Inferior parietal cortex (tissue), 1 donor: ENCODE data around the gene GABARAP.
"Not testable (repeated sequence)": the region's sequence is repeated elsewhere in the genome, so short reads cannot be mapped to it uniquely, and the experiment has no call there.

Experiments used
- DNase-seq: peaks from one replicate; pipeline ENCODE4 v3.0.0-alpha.2; 2016; ENCODE audit errors: extremely low spot score

GABARAP gene

GRCh38 chr17:7260651-7261378 is 18.6 kb upstream of the GABARAP start:
- no peak for DNase-seq

GRCh38 chr17:7260151-7260550 is 17.9 kb upstream of the GABARAP start:
- DNase-seq = no peak

DNA sequence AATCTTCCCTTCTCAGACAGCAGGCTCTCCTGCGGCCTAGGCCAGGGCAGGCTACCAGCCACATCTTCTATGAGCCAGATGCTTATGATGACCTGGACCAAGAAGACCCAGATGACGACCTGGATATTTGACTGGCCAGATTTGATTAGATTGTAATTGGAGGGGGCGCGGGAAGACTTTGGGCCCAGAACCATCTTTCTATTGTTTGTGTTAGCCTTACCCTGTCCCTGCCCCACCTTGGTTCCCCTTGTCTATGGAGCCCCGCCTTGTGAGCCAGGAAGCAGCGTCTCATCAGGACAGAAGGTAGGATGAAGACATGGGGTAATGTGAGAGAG is 17.3 kb upstream of the GABARAP start:
- no peak for DNase-seq

DNA sequence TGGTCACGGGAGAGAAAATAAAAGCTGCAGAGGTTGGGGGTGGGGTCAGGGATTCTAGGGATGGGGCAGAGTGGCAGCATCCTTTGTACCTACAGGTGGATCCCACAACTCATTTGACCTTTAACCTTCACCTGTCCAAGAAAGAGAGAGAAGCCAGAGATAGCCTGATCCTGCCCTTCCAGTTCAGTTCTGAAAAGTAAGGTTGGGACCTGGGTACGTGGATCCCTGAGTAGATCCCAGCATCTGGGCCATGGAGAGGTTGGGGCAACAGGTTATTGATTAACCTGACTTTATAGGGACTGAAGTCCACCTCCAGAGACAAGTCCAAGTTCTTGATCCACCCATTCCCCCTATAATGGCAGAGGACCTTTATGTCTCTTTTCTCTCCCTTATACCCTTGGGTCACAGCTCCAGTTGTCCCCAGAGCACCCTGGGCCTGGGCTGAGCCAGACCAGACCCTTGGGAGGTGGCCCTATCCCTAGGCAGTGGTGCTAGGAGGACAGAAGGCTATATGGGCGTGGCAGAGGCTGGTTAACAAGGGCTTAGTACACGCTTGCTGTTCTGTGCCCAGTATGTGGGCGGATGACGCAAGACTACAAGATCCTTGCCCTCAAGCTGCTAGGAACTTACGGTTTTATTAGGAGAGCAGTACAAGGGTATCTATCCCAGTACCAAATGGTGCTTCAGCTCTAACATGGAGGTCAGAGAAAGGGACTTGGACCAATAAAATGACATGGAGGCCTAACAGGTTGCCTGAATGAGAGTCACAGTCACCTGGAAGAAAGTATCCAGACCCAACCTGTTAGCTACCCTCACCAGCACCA is 16.7 kb upstream of the GABARAP start:
- DNase-seq = no peak

- no peak for DNase-seq
Observed at GRCh38 chr17:7256766-7257456, 14.7 kb upstream of the GABARAP start.

DNA sequence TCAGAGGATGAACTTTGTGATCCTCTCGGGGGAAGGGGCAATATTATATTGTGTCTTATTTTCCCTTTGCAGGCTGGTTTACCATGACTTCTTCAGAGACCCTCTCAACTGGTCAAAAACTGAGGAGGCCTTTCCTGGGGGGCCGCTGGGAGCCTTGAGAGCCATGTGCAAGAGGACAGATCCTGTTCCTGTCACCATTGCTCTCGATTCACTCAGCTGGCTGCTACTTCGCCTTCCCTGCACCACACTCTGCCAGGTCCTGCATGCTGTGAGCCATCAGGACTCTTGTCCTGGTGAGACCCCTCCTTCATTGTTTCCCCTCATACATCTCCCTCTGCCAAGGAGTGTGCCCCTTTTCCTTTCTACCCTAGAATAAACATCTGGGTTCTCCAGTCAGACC is 12.3 kb upstream of the GABARAP start:
- no peak for DNase-seq

GRCh38 chr17:7253082-7253481 is 10.8 kb upstream of the GABARAP start:
- no peak for DNase-seq

DNA sequence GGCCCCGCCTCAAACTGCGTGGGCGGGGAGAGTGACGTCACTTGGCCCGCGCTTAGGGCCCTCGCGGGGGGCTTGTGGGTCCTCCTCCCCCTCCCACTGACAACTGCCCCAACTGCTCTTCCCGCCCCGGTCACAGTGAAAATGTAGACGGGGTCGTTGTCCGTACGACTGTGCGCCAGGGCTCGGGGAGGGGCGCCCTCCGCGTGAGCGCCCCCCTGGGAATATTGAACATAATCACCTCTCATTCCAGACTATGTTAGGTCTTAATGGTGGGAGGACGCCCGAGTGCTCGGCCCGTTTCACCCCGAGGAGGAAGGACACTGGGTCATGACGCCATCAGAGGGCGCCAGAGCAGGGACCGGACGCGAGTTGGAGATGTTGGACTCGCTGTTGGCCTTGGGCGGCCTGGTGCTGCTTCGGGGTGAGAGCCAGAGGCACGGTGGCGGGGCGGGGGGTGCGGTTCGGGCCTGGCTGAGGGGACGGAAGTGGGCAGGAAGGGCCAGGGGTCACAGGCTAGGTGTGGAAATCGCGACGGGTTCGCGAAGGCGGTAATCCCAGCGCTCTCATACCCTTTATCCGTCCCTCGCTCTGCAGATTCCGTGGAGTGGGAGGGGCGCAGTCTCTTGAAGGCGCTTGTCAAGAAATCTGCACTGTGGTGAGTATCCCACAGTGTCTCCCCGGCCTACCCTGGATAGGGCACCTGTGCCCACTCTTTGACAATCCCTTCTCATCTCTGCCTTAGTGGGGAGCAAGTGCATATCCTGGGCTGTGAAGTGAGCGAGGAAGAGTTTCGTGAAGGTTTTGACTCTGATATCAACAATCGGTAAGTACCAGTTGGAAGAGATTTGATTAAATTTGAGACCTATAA is 10.2 kb upstream of the GABARAP start, which contains the start of gene ELP5:
Gene ELP5, plus strand, starts transcription at position 40 of the 868 bp plus-strand sequence. Its CDS starts 336 bp downstream, at position 376.
- peak; percentile 89 for DNase-seq

GRCh38 chr17:7251661-7252175 is 9.5 kb upstream of the GABARAP start, which contains the start of gene CTDNEP1:
TSS of gene CTDNEP1 (minus strand) at chr17:7251734. CDS start at chr17:7251296, 438 bp downstream.
- peak; percentile 99 for DNase-seq

DNA sequence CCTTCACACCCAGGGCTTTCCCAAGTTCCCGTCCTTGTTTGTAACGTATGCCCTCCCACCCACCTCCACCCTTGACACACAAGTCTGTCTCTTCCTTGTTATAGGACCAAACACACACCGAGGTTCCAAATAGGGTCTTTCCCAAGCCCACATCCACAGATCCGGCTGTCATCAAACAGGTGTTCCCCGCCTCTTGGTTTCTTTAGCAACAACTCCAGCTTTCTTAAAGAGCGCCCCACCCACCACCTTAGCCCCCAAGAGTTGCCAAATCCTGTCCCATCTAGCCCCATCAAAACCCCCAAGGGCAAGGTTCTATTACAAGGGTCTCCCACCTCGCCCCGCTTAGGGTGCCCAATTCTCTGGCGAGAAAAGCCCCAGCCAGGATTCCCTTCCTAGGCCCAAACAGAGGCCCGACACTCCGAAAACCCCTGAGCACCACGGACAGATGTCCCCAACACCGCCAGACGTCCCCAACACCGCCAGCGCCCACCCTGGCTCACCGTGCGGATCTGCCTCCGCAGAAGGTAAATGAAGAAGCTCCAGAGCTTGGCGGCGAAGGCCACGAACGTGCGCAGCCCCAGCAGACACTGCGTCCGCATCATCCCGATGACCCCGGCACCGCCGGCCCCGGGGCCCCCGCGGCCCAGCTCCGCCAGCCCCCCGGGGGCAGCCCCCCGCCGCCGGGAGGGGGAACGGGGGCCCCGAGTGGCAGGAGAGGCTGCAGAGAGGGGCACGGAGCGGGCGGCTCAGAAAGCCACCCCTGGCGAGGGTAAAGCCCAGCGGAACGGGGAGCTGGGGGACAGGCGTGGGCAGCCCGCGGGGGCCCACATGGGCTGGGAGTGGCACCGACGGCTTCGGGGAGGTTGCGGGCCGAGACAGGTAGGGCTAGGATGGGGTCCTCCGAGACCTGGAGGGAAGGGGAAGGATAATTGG is 8.7 kb upstream of the GABARAP start:
- DNase-seq = no peak

GRCh38 chr17:7249830-7250229 is 7.6 kb upstream of the GABARAP start:
- no peak for DNase-seq

GRCh38 chr17:7249214-7249613 is 7.0 kb upstream of the GABARAP start:
- no peak for DNase-seq

DNA sequence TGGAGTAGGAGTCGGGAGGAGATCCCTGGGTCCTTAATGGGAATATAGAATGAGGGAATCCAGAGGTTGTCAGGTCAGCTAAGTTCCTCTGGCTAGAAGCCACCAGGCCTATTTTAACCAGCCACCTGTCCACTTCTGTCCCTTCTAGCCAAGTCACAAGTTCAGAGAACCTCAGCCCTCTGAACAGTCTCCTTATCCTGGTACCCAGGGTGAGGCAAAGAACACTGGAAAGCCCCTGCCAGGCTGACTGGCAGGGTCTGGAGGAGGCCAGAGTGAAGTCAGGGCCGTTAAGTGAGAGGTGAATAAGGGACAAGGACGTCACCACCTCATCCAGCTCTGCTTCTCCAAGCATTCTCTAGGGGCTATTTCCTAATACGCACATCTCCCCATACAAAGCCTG is 6.5 kb upstream of the GABARAP start:
- DNase-seq = no peak

GRCh38 chr17:7246779-7247178 is 4.5 kb upstream of the GABARAP start:
- no peak for DNase-seq

GRCh38 chr17:7243838-7244237 is 1.6 kb upstream of the GABARAP start:
- not testable (repeated sequence) for DNase-seq

GRCh38 chr17:7243453-7243729 is 1.1 kb upstream of the GABARAP start:
- DNase-seq = no peak

DNA sequence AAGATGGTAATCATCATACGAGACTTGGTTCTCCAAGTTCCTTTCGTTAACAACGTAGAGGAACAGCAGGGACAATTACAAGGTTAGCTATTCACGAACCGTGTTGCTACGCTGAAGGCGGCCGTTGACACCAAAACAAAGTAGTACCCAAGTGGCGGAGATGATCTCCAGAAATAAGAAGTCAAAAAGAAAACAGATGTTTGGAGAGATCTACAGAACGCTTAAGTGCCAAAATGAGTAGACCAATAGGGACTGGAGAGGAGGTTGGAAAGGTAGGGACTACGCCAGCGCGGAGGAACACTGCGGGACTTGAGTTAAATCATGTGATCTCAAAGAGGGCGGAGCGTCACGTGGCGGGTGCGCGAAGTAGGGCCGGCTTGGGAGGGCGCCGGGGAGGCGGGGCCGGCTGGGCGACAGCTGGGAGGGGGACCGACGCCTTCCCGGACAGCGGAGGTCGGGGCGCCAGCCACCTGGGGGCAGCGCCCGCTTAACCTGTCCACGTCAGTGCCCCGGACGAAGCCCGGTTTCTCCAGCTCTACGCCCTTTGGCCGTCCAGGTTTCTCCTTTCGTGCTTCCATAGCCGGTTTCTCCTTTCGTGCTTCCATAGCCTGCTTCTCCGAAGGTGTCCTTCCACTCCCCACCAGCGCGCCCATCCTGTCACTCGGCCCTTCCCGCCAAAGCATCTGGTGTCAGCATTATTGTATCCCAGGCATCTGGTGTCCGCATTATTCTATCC is 636 bp upstream of the GABARAP start:
- peak; percentile 97 for DNase-seq

- no peak for DNase-seq
Observed at GRCh38 chr17:7241090-7241733, 1.0 kb downstream of the GABARAP start.

DNA sequence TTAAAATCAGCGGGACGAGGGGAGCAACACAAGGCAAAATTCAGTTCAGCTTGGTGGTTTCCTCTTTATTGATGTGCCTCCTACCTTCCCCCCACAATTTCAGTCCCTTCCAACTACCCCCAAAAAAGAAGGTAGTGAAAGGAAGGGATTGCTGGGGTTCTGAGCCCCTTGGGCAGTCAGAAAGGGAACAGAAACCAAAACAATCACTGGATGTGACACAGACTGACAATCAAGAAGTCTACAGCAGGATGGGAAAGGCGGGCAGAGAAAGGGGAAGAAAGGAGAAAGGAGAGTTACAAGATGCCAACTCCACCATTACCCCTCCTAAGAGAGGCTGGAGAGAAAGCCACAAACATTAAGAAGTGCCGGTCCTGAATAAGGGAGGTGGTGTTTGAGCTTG is 1.9 kb downstream of the GABARAP start:
- no peak for DNase-seq
